IPS-18a (cell line): ENCODE results near the gene AHRR.

ENCODE experiments used
- H3K27ac ChIP-seq: one replicate; pipeline ENCODE4 v1.5.1; 2013; ENCODE audit warnings: low read length
- H3K27me3 ChIP-seq: one replicate; pipeline ENCODE4 v1.6.1; 2013; ENCODE audit warnings: mild to moderate bottlenecking, low read length; ENCODE audit not compliant: control insufficient read depth, insufficient read depth
- H3K36me3 ChIP-seq: one replicate; pipeline ENCODE4 v1.6.1; 2013; ENCODE audit warnings: low read depth, low read length; ENCODE audit not compliant: control insufficient read depth
- H3K4me1 ChIP-seq: one replicate; pipeline ENCODE4 v1.6.1; 2013; ENCODE audit warnings: low read depth, low read length; ENCODE audit not compliant: control insufficient read depth
- H3K4me3 ChIP-seq: one replicate; pipeline ENCODE4 v1.5.1; 2013; ENCODE audit warnings: low read length
- H3K9ac ChIP-seq: one replicate; pipeline ENCODE4 v1.6.1; 2013; ENCODE audit warnings: mild to moderate bottlenecking, low read length, moderate library complexity
- H3K9me3 ChIP-seq: one replicate; pipeline ENCODE4 v1.6.1; 2013; ENCODE audit warnings: low read depth, low read length; ENCODE audit not compliant: control insufficient read depth

Gene AHRR

GRCh38 chr5:455806-456205 is 134.3 kb downstream of the AHRR start:
- peaks cover 5% of the 10 kb centered on the region for H3K9me3 ChIP-seq
- no peak overlapping the region for H3K27ac ChIP-seq
- no peaks in the 10 kb centered on the region for H3K4me1 ChIP-seq
- no peaks in the 10 kb centered on the region for H3K27me3 ChIP-seq
- no peak overlapping the region for H3K4me3 ChIP-seq
- no peak overlapping the region for H3K9ac ChIP-seq
- H3K36me3 ChIP-seq, result peaks cover 47% of the 10 kb centered on the region

- Histone ChIP-seq H3K9ac (no peak overlapping the region), H3K27me3 (no peaks in the 10 kb centered on the region), H3K27ac (no peak overlapping the region), H3K4me3 (no peak overlapping the region), H3K4me1 (no peaks in the 10 kb centered on the region), H3K9me3 (peaks cover 2% of the 10 kb centered on the region), H3K36me3 (peaks cover 47% of the 10 kb centered on the region)
Measured at GRCh38 chr5:456351-457194, 135.1 kb downstream of the AHRR start.

- no peak overlapping the region for H3K4me3 ChIP-seq
- H3K27ac ChIP-seq, result no peak overlapping the region
- H3K27me3 ChIP-seq, result no peaks in the 10 kb centered on the region
- H3K9me3 ChIP-seq, result no peaks in the 10 kb centered on the region
- H3K9ac ChIP-seq, result no peak overlapping the region
- H3K4me1 ChIP-seq, result no peaks in the 10 kb centered on the region
- peaks cover 49% of the 10 kb centered on the region for H3K36me3 ChIP-seq
Measured at GRCh38 chr5:457195-457961, 135.9 kb downstream of the AHRR start.

GRCh38 chr5:458547-459353 is 137.2 kb downstream of the AHRR start:
- Histone ChIP-seq H3K27me3 (no peaks in the 10 kb centered on the region), H3K27ac (no peak overlapping the region), H3K9me3 (no peaks in the 10 kb centered on the region), H3K4me1 (no peaks in the 10 kb centered on the region), H3K4me3 (no peak overlapping the region), H3K36me3 (peaks cover 48% of the 10 kb centered on the region), H3K9ac (no peak overlapping the region)

GRCh38 chr5:459562-460272 is 138.2 kb downstream of the AHRR start:
- Histone ChIP-seq H3K4me3 (no peak overlapping the region), H3K9ac (no peak overlapping the region), H3K27ac (no peak overlapping the region)

GRCh38 chr5:460273-460625 is 138.7 kb downstream of the AHRR start:
- H3K27me3 ChIP-seq, result no peaks in the 10 kb centered on the region
- H3K36me3 ChIP-seq, result peaks cover 51% of the 10 kb centered on the region
- no peaks in the 10 kb centered on the region for H3K4me1 ChIP-seq
- H3K4me3 ChIP-seq, result no peak overlapping the region
- H3K27ac ChIP-seq, result no peak overlapping the region
- H3K9me3 ChIP-seq, result no peaks in the 10 kb centered on the region
- H3K9ac ChIP-seq, result no peak overlapping the region

More at GRCh38 chr5:459562-460272, 138.2 kb downstream of the AHRR start:
- Histone ChIP-seq H3K4me1 (no peaks in the 10 kb centered on the region), H3K36me3 (peaks cover 51% of the 10 kb centered on the region), H3K27me3 (no peaks in the 10 kb centered on the region), H3K9me3 (no peaks in the 10 kb centered on the region)

GRCh38 chr5:462051-462481 is 140.6 kb downstream of the AHRR start:
- no peaks in the 10 kb centered on the region for H3K27me3 ChIP-seq
- no peak overlapping the region for H3K27ac ChIP-seq
- no peaks in the 10 kb centered on the region for H3K4me1 ChIP-seq
- no peaks in the 10 kb centered on the region for H3K9me3 ChIP-seq
- H3K9ac ChIP-seq, result no peak overlapping the region
- no peak overlapping the region for H3K4me3 ChIP-seq
- peaks cover 57% of the 10 kb centered on the region for H3K36me3 ChIP-seq

- no peak overlapping the region for H3K27ac ChIP-seq
- H3K9me3 ChIP-seq, result no peaks in the 10 kb centered on the region
- H3K9ac ChIP-seq, result no peak overlapping the region
- H3K4me3 ChIP-seq, result no peak overlapping the region
- no peaks in the 10 kb centered on the region for H3K27me3 ChIP-seq
- peaks cover 47% of the 10 kb centered on the region for H3K36me3 ChIP-seq
- H3K4me1 ChIP-seq, result no peaks in the 10 kb centered on the region
Measured at GRCh38 chr5:463301-463700, 141.8 kb downstream of the AHRR start.

GRCh38 chr5:463952-464351 is 142.4 kb downstream of the AHRR start:
- no peak overlapping the region for H3K9ac ChIP-seq
- no peak overlapping the region for H3K27ac ChIP-seq
- no peaks in the 10 kb centered on the region for H3K4me1 ChIP-seq
- no peaks in the 10 kb centered on the region for H3K9me3 ChIP-seq
- no peak overlapping the region for H3K4me3 ChIP-seq
- H3K27me3 ChIP-seq, result no peaks in the 10 kb centered on the region
- H3K36me3 ChIP-seq, result peaks cover 43% of the 10 kb centered on the region

- H3K4me3 ChIP-seq, result no peak overlapping the region
- peaks cover 40% of the 10 kb centered on the region for H3K36me3 ChIP-seq
- no peaks in the 10 kb centered on the region for H3K9me3 ChIP-seq
- H3K4me1 ChIP-seq, result no peaks in the 10 kb centered on the region
- no peaks in the 10 kb centered on the region for H3K27me3 ChIP-seq
- H3K27ac ChIP-seq, result no peak overlapping the region
- H3K9ac ChIP-seq, result no peak overlapping the region
Measured at GRCh38 chr5:464446-464842, 142.9 kb downstream of the AHRR start.
